ENCODE data around the gene AKR7A2. TPM values are rescaled to one million over a fixed set of nuclear protein-coding genes. Genes with fewer than 3 reads are reported as not detected.
A peak's percentile ranks its signal among the peaks of the same experiment; 100 is the strongest.

The AKR7A2 gene
- total RNA-seq, 1 donor from 2014 or later: 63.8 TPM

DNA sequence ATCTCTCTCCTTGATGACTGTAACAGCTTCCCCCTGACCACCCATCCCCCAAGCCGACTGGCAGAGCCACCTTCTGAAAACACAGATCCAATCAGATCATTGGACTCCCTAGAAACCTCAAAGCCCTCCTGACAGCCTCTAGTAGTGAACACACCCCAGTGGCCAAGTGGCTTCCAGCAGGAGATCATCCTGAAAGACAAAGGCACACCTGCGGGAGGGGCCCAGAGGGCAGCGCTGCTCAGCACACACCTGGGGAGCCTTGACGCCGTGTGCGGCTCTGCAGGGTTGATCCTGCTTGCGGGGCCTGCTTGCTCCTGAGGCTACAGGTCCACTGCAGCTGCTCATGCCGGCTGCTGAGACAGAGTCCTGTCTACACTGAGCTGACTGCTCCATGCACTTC lies 41.7 kb upstream of the AKR7A2 start:
- Histone ChIP-seq H3K9me3 (no peaks in the 10 kb centered on the region), H3K4me1 (peaks cover 71% of the 10 kb centered on the region), H3K4me3 (no peak overlapping the region), H3K36me3 (peaks cover 0 to 25% of the 10 kb centered on the region in 2 donors), H3K27me3 (no peaks in the 10 kb centered on the region), H3K27ac (peak overlapping the region; percentile 57)
- intact Hi-C loops (cut with DNase I): no loop called here
- DNase-seq (ENCODE audit: extremely low spot score in 2 of 2): no peak
- no peak for TF ChIP-seq POLR2AphosphoS5 (IDR thresholded peaks at IDR 0.05; ENCODE audit: insufficient read depth in 1 of 2, low read depth in 1 of 2)
- TF ChIP-seq, protein P1, sequence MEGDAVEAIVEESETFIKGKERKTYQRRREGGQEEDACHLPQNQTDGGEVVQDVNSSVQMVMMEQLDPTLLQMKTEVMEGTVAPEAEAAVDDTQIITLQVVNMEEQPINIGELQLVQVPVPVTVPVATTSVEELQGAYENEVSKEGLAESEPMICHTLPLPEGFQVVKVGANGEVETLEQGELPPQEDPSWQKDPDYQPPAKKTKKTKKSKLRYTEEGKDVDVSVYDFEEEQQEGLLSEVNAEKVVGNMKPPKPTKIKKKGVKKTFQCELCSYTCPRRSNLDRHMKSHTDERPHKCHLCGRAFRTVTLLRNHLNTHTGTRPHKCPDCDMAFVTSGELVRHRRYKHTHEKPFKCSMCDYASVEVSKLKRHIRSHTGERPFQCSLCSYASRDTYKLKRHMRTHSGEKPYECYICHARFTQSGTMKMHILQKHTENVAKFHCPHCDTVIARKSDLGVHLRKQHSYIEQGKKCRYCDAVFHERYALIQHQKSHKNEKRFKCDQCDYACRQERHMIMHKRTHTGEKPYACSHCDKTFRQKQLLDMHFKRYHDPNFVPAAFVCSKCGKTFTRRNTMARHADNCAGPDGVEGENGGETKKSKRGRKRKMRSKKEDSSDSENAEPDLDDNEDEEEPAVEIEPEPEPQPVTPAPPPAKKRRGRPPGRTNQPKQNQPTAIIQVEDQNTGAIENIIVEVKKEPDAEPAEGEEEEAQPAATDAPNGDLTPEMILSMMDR (IDR thresholded peaks at IDR 0.05): no peak
- no peak for TF ChIP-seq POLR2A (IDR thresholded peaks at IDR 0.05)

DNA sequence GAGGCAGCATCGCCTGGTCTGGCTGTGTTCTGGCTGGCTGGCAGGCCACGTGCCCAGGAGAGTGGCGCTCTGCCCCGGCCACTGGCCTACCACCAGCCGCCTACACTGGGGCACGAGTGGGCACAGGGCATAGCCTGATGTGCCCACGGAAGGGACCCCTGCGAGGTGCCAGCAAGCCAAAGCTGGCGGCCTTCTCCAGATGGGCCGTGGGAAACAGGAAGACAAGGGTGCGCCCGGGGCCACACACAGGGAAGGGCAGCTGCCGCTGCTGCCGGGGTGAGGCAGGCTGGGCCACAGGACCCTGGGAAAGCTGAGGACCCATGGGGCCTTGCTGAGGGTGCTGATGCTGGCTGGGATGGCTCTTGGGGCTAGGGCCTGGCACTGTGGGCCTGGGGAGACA lies 40.9 kb upstream of the AKR7A2 start:
- H3K27ac ChIP-seq: peak overlapping the region; percentile 69
- H3K4me1 ChIP-seq: peaks cover 73% of the 10 kb centered on the region
- H3K36me3 ChIP-seq: peaks cover 0 to 25% of the 10 kb centered on the region in 2 donors

DNA sequence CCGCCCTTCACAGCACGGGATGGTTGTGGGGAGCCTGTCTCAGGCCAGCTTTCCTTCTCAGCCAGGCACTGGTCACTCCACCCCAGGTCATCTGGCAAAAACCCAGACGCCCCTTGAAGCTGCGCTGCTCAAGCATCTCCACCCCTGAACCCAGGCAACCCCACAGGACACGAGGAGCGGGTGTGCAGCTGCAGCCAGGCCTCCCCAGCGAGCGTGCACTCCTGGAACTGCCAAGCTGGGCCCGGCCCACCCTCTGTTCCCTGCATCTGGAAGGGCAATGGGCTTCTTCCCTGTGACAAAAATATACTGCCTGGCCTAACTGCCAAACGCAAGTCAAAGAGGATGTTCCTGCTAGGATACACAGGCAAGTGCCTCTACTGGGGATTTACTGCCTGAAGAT lies 39.9 kb upstream of the AKR7A2 start:
- intact Hi-C loops (cut with DNase I): no loop called here
- Histone ChIP-seq H3K27me3 (no peaks in the 10 kb centered on the region), H3K4me3 (no peak overlapping the region), H3K4me1 (peaks cover 83% of the 10 kb centered on the region), H3K36me3 (peaks cover 0 to 25% of the 10 kb centered on the region in 2 donors), H3K9me3 (no peaks in the 10 kb centered on the region), H3K27ac (peak overlapping the region; percentile 69)
- DNase-seq (ENCODE audit: extremely low spot score in 2 of 2): no peak
- no peak for TF ChIP-seq POLR2A (IDR thresholded peaks at IDR 0.05)
- peak in 1 of 2 donors; percentile 54 for TF ChIP-seq POLR2AphosphoS5 (IDR thresholded peaks at IDR 0.05; ENCODE audit: insufficient read depth in 1 of 2, low read depth in 1 of 2)
- TF ChIP-seq, protein P1 (IDR thresholded peaks at IDR 0.05): no peak

More for the DNA sequence above, 40.9 kb upstream of the AKR7A2 start:
- no peaks in the 10 kb centered on the region for H3K9me3 ChIP-seq
- TF ChIP-seq POLR2AphosphoS5 (IDR thresholded peaks at IDR 0.05; ENCODE audit: insufficient read depth in 1 of 2, low read depth in 1 of 2): no peak
- TF ChIP-seq, protein P1 (IDR thresholded peaks at IDR 0.05): no peak
- TF ChIP-seq POLR2A (IDR thresholded peaks at IDR 0.05): no peak
- no peak for DNase-seq (ENCODE audit: extremely low spot score in 2 of 2)
- no peak overlapping the region for H3K4me3 ChIP-seq
- intact Hi-C loops (cut with DNase I): no loop called here
- H3K27me3 ChIP-seq: no peaks in the 10 kb centered on the region

DNA sequence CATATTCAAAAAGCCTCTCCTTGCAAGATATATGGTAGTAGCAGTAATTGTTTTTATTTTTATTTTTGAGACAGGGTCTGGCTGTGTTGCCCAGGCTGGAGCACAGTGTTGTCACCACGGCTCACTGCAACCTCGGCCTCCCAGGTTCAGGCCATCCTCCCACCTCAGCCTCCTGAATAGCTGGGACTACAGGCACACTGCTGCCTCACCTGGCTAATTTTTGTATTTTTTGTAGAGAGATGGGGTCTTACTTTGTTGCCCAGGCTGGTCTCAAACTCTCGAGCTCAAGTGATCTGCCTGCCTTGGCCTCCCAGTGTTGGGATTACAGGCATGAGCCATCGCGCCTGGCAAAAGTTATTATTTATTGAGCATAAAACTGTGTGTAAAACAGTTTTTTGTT lies 38.6 kb upstream of the AKR7A2 start:
- peaks cover 84% of the 10 kb centered on the region for H3K4me1 ChIP-seq

DNA sequence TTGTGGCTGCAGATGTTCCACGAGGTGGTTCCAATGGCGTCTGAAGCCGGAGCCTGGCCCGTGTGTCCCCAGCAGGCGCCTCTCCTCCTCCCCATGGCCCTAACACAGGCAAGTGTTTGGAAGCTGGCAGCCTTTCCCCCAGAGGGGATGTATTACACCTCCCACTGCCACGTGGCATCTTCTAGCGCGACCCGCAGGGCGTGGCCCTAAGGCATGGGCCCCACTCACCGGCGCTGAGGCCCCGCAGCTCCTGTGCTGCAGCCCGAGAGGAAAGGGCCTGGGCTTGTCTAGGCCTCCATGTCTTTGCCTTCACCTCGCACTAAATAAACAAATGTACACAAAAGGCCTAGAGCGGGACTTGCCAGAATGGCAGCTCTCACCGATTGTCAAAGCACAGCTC lies 38.1 kb upstream of the AKR7A2 start:
- Histone ChIP-seq H3K27me3 (no peaks in the 10 kb centered on the region), H3K4me1 (peaks cover 88% of the 10 kb centered on the region), H3K27ac (peak overlapping the region; percentile 51), H3K4me3 (no peak overlapping the region), H3K36me3 (peaks cover 0 to 17% of the 10 kb centered on the region in 2 donors), H3K9me3 (no peaks in the 10 kb centered on the region)
- intact Hi-C loops (cut with DNase I): no loop called here
- TF ChIP-seq, protein P1 (IDR thresholded peaks at IDR 0.05): no peak
- no peak for TF ChIP-seq POLR2AphosphoS5 (IDR thresholded peaks at IDR 0.05; ENCODE audit: insufficient read depth in 1 of 2, low read depth in 1 of 2)
- DNase-seq (ENCODE audit: extremely low spot score in 2 of 2): no peak

More for the DNA sequence above, 38.6 kb upstream of the AKR7A2 start:
- peaks cover 0 to 14% of the 10 kb centered on the region in 2 donors for H3K36me3 ChIP-seq
- no peaks in the 10 kb centered on the region for H3K9me3 ChIP-seq
- DNase-seq (ENCODE audit: extremely low spot score in 2 of 2): no peak
- no peaks in the 10 kb centered on the region for H3K27me3 ChIP-seq
- intact Hi-C loops (cut with DNase I): no loop called here
- no peak overlapping the region for H3K4me3 ChIP-seq
- peak overlapping the region; percentile 51 for H3K27ac ChIP-seq
- TF ChIP-seq POLR2A (IDR thresholded peaks at IDR 0.05) (no peak), POLR2AphosphoS5 (IDR thresholded peaks at IDR 0.05; ENCODE audit: insufficient read depth in 1 of 2, low read depth in 1 of 2) (no peak)
- TF ChIP-seq, protein P1 (IDR thresholded peaks at IDR 0.05): no peak

Data from vagina (tissue), 2 donors.